Astrocyte of the cerebellum (primary cell): Measurements from ENCODE around the gene ACSL1.

Experiments used
- DNase-seq: peaks from one replicate; pipeline ENCODE4 v3.0.0-alpha.2; 2011; ENCODE audit warnings: low read depth
- H3K4me3 ChIP-seq: 2 replicates; pipeline ENCODE4 v1.5.1; 2011; ENCODE audit warnings: mild to moderate bottlenecking, low read depth, low read length, moderate library complexity
- in situ Hi-C: cut with HindIII; loops from 2 replicates; pipeline ENCODE4 v1.10.0; 2017; ENCODE audit warnings: low sequenced_read_pairs
- TF ChIP-seq, protein P1 (sequence below): IDR thresholded peaks from 2 replicates; pipeline ENCODE4 v1.5.1; 2012; ENCODE audit warnings: low read length, low read depth, moderate library complexity, mild to moderate bottlenecking; ENCODE audit errors: missing control alignments

ACSL1 gene

DNA sequence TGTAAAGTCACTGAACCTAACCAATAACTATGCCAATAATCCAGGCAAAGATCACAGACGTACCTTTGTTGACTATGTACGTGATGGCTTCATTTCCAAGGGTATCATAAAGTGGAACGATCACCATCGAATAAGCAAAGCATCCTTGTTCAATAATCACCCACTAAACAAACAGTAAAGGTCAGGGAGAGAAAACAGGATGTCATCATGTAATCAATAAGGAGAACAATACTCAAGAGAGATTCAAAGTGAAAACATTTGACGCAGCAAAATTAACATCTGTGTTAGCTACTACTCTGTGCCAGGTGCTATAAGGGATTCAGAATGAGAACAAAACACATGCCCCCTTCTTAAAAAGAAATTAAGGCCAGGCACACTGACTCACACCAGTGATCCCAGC is 48.9 kb downstream of the ACSL1 start:
- DNase-seq = no peak
- H3K4me3 ChIP-seq = no peak overlapping the region
- TF ChIP-seq, protein P1, sequence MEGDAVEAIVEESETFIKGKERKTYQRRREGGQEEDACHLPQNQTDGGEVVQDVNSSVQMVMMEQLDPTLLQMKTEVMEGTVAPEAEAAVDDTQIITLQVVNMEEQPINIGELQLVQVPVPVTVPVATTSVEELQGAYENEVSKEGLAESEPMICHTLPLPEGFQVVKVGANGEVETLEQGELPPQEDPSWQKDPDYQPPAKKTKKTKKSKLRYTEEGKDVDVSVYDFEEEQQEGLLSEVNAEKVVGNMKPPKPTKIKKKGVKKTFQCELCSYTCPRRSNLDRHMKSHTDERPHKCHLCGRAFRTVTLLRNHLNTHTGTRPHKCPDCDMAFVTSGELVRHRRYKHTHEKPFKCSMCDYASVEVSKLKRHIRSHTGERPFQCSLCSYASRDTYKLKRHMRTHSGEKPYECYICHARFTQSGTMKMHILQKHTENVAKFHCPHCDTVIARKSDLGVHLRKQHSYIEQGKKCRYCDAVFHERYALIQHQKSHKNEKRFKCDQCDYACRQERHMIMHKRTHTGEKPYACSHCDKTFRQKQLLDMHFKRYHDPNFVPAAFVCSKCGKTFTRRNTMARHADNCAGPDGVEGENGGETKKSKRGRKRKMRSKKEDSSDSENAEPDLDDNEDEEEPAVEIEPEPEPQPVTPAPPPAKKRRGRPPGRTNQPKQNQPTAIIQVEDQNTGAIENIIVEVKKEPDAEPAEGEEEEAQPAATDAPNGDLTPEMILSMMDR = no peak
- in situ Hi-C loops = no loop called here

DNA sequence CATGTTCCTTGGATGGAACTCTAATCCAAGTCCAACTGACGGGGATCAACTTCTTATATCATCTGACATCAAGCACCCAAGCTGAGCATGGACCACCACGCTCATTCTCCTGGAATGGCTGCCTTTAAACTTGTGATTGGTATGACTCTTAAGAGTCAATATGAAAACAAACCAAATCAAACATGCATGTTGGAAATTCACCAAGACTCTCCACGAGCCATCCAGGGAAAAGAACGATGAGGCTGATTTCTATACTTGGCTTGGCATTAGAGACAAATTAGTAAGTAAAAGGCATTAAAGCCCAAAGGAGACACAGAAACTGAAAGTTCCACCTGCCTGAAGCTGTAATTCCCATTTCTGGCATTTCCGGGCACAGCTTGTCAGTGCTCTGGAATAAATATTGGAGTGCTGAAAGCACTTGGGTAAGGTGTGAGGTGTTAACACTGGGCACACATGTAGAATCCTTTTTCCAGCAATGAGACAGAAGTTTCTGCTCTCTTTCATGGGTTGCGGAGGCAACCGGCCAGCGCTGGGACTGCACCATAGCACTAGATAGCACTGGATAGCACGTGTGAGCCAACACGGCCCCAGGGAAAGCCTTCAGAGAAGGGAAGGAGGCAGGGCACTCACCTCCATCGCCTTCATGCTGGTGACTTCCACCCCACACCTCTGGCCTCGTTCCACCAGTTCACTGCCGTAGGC is 49.8 kb downstream of the ACSL1 start:
- in situ Hi-C loops = no loop called here
- no peak overlapping the region for H3K4me3 ChIP-seq
- no peak for DNase-seq
- TF ChIP-seq, protein P1 = no peak

DNA sequence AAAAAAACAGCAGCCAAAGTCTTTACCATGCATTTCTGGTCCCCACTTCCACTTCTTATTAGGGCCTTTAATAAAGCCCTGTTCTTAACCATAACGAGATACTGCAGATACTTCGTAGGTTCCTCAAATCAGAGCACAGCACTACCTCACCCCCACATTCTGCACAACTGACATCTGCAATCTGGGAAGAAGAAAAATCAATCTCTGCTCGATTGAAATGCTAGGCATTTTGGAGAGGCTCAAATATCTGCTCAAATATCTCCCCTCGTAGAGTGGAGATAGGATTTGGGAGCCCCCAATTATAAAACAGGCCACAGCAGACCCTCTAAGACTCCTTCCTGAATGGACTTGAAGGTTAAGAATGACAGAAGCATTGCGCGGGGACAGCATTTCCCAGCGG is 51.6 kb downstream of the ACSL1 start:
- no peak for DNase-seq
- TF ChIP-seq, protein P1 = no peak
- H3K4me3 ChIP-seq = no peak overlapping the region
- in situ Hi-C loops = no loop called here

DNA sequence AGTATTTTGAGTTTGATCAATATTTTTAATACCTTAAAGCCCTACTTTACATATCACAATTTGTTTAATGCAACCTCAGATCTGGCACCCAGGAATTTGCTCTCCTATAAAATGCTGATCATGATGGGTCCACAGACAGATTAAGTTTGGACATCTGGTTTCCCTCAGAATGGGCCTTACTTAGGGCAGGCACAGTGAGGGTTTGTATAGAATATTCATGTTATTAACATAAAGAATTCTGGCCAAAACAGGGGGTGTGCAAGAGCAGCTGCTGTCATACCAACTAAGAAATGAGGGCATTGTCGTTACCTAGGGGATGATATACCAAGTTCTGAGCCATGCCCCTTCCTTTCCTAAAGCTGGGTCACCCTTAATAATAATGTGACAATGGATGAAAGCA is 54.4 kb downstream of the ACSL1 start:
- in situ Hi-C loops = no loop called here
- TF ChIP-seq, protein P1 = no peak
- DNase-seq = no peak
- H3K4me3 ChIP-seq = no peak overlapping the region

DNA sequence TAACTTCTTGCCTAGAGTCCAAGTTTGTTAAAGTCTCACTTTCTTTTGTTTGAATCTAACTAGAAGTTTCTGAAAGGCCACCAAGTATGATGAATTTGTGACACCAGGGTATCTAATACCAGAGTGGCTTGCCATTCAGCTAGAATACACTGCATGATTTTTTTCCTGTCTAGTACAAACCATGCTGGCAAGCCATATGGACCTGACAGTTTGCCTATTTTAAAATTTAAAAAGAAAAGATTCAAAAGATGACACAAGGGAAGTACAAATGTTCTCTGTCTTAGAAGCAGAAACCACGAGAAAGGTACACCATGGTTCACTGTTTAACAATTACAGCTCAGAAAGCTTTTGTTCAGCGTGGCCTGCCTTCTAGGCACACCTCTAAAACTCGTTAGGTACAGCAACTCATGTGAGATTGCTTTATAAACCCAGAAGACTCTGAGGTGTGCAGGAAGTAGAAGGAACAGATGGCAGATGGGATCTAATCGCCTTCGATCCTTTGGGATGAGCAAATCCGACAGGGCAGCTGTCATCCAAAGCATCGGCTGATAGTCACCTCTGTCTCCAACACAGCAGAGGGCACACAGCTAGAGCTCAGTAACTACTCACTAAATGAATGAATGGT is 56.5 kb downstream of the ACSL1 start:
- no peak for DNase-seq
- TF ChIP-seq, protein P1 = no peak
- no peak overlapping the region for H3K4me3 ChIP-seq
- in situ Hi-C loops = no loop called here

DNA sequence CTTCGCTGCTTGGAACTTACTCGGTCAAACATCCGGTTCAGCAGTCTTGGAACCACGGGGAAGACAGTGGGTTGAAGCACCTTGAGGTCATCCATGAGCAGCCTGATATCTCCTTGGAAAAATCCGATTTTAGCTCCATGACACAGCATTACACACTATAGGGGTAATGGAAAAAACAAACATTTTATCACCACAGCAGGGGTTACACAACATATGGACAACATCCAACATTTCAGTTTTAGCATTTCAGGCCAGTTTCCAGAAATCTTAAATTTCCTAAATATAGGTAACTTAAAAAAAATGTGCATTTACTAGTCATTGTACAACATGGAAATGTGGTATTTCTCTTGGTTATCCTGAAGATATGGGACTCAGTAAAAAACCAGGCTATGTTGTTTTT is 57.5 kb downstream of the ACSL1 start:
- no peak overlapping the region for H3K4me3 ChIP-seq
- TF ChIP-seq, protein P1 = no peak
- no peak for DNase-seq
- in situ Hi-C loops = no loop called here
